Measurements from ENCODE around the gene CBX5. TPM values are rescaled to one million over a fixed set of nuclear protein-coding genes. Genes with fewer than 3 reads are reported as not detected.
"Not testable (repeated sequence)": the region's sequence is repeated elsewhere in the genome, so short reads cannot be mapped to it uniquely, and the experiment has no call there.

Gene CBX5
- total RNA-seq, 2 donors from 2014 or later: 40.9 to 42.0 TPM

DNA sequence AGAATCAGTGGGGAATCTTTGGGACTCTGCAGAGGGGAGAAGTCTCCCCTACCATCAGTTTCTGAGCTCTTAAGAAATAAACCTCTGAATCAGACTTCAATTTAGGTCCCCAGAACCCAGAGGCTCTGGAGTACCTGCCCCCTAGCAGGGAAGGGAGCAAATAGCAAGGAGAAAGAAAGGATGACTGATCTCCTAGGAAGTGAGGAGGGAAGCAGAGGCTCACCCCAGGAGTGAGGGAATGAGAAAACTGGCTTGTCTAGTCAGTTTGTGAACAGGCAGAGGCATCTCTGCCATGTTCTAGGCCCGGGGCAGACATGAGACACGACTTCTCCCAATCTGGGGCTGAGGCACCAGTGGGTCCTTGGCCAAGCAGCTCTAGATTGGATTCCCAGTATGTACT lies 66.8 kb downstream of the CBX5 start:
- ATAC-seq (no peak), DNase-seq (no peak)
- intact Hi-C loops (cut with DNase I, micrococcal nuclease): no loop called here

GRCh38 chr12:54211920-54212319 lies 68.0 kb downstream of the CBX5 start:
- intact Hi-C loops (cut with DNase I, micrococcal nuclease): no loop called here
- no peak for DNase-seq
- ATAC-seq: no peak

- ATAC-seq (no peak), DNase-seq (no peak)
- intact Hi-C loops (cut with DNase I, micrococcal nuclease): no loop called here
Measured at GRCh38 chr12:54210400-54210790, 69.5 kb downstream of the CBX5 start.

DNA sequence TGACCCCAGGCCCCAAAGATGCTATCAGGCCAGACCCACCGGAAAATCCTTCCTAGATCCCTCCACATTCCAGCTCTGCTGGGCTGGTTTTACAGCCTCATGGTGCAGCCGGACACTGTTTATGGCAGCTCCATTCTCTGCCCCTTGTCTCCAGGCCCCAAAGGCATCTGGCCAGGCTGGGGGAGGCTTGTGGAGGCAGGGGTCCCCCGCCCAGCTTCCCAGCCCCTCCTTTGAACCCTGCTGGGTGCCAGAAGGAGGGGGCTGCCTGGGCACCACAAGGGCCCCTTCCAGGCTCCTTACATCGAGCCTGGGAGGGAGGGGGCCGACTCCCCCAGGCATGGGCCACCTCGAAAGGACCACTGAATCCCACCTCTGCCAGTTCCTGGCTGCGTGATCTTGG lies 71.3 kb downstream of the CBX5 start:
- intact Hi-C loops (cut with DNase I, micrococcal nuclease): no loop called here
- peak; percentile 12 for ATAC-seq
- no peak for DNase-seq

GRCh38 chr12:54207539-54208294 lies 72.2 kb downstream of the CBX5 start:
- ATAC-seq (peak; percentile 83), DNase-seq (peak; percentile 56 to 83)
- intact Hi-C loops (cut with DNase I, micrococcal nuclease): no loop called here

GRCh38 chr12:54206791-54207190 lies 73.1 kb downstream of the CBX5 start:
- no peak for ATAC-seq
- intact Hi-C loops (cut with DNase I, micrococcal nuclease): no loop called here

GRCh38 chr12:54204316-54204715 lies 75.6 kb downstream of the CBX5 start:
- intact Hi-C loops (cut with DNase I, micrococcal nuclease): no loop called here
- DNase-seq (no peak), ATAC-seq (no peak)

More at GRCh38 chr12:54206791-54207190, 73.1 kb downstream of the CBX5 start:
- DNase-seq: no peak

DNA sequence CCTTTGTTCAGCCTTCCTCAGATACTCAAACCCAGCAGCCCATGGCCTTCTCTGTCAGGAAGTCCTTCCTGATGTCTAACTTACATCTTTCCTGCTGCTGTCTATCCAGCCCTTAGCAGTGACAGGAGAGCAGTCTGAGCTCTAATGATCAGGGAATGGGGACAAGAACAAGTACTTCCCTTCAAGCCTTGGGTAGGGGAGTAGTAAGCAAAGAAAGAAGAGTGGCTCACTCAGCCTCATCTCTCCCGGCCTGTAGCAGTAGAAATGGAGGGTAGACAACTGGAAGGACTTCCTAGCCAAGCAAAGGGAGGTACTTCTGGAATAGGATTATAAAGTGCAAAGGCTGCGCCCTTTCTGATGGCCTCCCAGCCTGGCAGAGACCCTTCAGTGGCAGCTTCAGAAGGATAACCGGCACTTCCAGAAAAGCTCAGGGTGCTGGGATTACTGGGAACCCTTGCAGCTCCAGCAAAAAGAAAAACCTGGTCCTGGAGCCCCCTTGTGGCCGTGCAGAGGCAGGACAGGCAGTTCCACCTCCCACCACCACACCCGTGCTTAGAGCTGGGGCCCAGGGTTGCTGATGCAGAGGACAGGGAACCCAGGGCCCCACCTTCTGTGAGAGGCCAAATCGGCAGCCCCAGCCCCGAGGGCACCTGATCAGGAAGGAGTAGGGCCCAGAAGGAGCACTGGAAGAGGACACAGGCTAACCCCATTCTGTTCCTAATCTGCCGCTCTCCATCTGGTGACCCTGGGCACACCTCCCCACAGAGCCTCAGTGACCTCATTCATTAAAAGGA lies 78.7 kb downstream of the CBX5 start:
- intact Hi-C loops (cut with DNase I, micrococcal nuclease): no loop called here
- DNase-seq: peak; percentile 35 to 45
- ATAC-seq: peak; percentile 94

DNA sequence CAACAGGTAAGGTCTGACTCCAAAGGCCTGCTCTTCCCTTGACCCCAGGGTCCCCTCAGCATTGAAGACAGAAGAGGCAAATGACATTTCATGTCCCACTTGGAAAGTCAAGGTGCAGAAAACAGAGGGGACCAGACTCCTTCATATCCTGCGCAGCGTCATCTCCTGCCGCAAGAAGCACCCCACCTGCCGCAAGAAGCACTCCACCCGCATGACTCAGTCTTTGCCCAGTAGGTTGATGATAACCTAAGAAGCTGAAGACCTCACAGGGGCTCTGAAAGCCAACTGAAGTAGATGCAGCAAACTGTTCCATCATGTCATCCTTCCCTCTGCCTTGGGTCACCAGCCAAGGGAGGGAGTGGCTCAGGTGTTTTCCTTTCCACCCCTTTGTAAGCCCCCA lies 79.5 kb downstream of the CBX5 start:
- no peak for DNase-seq
- ATAC-seq: no peak
- intact Hi-C loops (cut with DNase I, micrococcal nuclease): no loop called here

GRCh38 chr12:54199917-54200316 lies 80.0 kb downstream of the CBX5 start:
- DNase-seq (no peak), ATAC-seq (no peak)
- intact Hi-C loops (cut with DNase I, micrococcal nuclease): loop anchor here in 1 of 2 donors (5.0 kb wide), 1 partner anchor 193 kb away; the partner anchor contains the start of gene HOXC8

DNA sequence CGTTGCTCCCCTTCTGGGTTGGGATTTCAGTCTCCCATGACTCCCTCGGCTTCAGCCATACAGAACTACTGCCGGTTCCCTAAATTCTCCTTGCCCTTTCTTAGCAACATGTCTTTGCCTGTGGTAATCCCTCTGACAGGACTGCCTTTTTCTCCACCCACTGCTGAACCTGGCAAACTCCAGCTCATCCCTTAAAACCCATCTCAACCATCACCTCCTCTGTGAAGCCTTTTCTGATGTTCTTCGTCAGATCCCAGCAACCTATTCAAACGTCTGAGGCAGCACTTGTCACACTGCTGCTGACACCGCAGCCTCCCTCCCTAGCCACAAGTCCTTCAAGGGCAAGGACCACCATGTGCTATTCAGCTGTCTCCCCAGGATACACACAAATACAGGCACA lies 80.9 kb downstream of the CBX5 start:
- intact Hi-C loops (cut with DNase I, micrococcal nuclease): loop anchor here in 1 of 2 donors (5.0 kb wide), 1 partner anchor 192 kb away; the partner anchor contains the start of gene HOXC8
- DNase-seq (no peak), ATAC-seq (no peak)

DNA sequence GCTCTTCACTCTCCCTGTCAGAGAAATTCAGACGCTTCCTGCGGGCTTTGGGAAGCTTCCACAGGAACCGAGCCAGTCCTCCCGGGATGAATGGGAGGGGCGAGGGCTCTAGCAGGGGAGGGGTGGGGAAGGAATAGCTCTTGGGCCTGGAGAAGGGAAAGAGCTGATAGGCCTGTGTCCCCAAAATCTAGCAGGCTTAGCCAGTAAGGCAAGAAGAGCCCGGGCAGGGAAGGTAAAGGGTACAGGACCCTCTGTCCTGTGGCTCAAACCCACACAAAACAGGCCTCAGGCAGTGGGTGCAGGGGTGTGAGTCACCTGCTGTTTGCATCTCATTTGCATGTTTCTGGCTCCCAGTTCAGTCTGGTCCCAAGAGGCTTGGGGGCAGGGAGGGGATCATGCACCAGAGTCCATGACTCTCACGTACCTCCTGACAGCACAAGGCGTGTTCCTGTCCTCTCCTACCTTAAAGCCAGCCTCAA lies 82.5 kb downstream of the CBX5 start:
- intact Hi-C loops (cut with DNase I, micrococcal nuclease): loop anchor here in 1 of 2 donors (5.0 kb wide), 1 partner anchor 190 kb away; the partner anchor contains the start of gene HOXC8
- DNase-seq: no peak
- ATAC-seq: no peak

DNA sequence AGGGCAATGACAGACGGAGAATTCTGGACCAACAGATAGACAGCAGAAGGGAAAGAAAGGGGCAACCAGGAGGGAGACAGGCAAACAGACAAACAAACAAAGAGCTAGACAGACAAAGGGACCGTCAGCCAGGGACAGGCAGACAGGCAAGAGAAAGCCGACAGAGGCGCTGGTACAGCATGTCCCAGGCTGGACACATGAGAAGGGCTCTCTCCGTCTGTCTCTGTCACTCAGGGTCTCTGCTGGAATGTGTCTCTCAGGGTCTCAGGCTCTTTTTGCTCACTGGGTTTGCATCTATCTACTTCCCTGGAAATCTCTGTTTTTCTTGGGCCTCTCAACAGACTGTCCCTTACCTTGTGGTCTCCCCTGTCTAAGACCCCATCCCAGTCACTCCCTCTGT lies 82.9 kb downstream of the CBX5 start:
- DNase-seq (no peak), ATAC-seq (no peak)
- intact Hi-C loops (cut with DNase I, micrococcal nuclease): loop anchor here in 1 of 2 donors (5.0 kb wide), 1 partner anchor 190 kb away; the partner anchor contains the start of gene HOXC8

DNA sequence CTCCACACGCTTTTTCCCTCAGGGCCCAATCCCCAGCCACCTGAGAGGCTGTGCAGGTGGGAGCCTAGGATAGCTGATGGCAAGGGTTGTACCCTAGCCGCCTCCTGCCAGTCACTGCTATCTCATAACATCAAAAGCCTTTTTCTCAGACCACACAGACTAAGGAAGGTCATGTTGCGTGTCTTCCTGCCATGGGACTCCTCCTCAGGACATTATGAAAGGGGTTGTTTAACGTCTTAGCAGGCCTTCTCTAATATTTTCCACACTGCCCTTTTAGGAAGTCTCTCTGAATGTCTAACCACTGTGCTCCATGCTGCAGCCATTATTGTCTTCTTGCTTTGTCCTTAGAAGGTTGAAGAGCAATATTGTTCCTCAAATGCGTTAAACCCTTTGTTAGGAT lies 83.5 kb downstream of the CBX5 start:
- ATAC-seq (no peak), DNase-seq (no peak)
- intact Hi-C loops (cut with DNase I, micrococcal nuclease): loop anchor here in 1 of 2 donors (5.0 kb wide), 1 partner anchor 189 kb away; the partner anchor contains the start of gene HOXC8

- intact Hi-C loops (cut with DNase I, micrococcal nuclease): loop anchor here in 1 of 2 donors (5.0 kb wide), 1 partner anchor 189 kb away; the partner anchor contains the start of gene HOXC8
- ATAC-seq: no peak
Measured at GRCh38 chr12:54195737-54196347, 84.1 kb downstream of the CBX5 start.

GRCh38 chr12:54195080-54195736 lies 84.7 kb downstream of the CBX5 start:
- DNase-seq (no peak), ATAC-seq (no peak)
- intact Hi-C loops (cut with DNase I, micrococcal nuclease): loop anchor here in 1 of 2 donors (5.0 kb wide), 1 partner anchor 188 kb away; the partner anchor contains the start of gene HOXC8

More at GRCh38 chr12:54195737-54196347, 84.1 kb downstream of the CBX5 start:
- DNase-seq: no peak

GRCh38 chr12:54194611-54195010 lies 85.3 kb downstream of the CBX5 start:
- intact Hi-C loops (cut with DNase I, micrococcal nuclease): loop anchor here (5.0 kb wide), 2 partner anchors 162 to 187 kb away; partner anchors contain the start of genes HOXC8 (in 2 of the 2) and HOXC5 (in 1 of the 2)
- ATAC-seq, DNase-seq: not testable (repeated sequence)

DNA sequence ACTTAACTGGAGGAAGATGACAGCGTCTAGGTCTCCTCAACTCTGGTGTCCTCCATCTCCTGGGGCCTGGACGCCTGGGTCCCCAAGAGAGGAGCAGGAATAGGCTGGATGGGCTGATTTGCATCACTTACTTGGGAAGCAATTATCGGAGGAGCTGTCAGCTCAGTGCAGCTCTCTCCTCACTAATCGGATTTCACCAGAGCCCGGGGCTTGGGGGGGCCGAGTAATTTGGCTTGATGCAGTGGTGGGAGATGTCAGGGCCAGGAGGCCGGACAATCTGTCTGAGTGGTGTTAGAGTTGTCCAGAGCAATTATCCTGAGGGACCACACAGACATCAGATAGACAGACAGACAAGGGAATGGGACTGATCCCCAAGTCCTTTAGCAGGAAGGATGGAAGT lies 86.5 kb downstream of the CBX5 start:
- intact Hi-C loops (cut with DNase I, micrococcal nuclease): loop anchor here (5.0 kb wide), 2 partner anchors 161 to 186 kb away; partner anchors contain the start of genes HOXC5 (in 1 of the 2) and HOXC8 (in 1 of the 2)
- ATAC-seq (no peak), DNase-seq (no peak)
